Activated T-cell treated with anti-CD3 and anti-CD28 coated beads, Interleukin-2, amount 50 U/mL, for 4 hours (primary cell): ENCODE measurements around the gene SFXN2. TPM values are rescaled to one million over a fixed set of nuclear protein-coding genes. Genes with fewer than 3 reads are reported as not detected.
"Not testable (repeated sequence)": the region's sequence is repeated elsewhere in the genome, so short reads cannot be mapped to it uniquely, and the experiment has no call there.

ENCODE experiments used
- ATAC-seq, 2 donors: fragments of 200-7000 bp; cut with Tn5 transposase; one replicate each; pipeline ENCODE4 v1.10.0; 2021
- DNase-seq: peaks from one replicate; pipeline ENCODE4 v3.0.0-alpha.2; 2020
- H3K27me3 Mint-ChIP-seq: one replicate; pipeline ENCODE4 v1.8.0; 2021; ENCODE audit warnings: low read depth, mixed read lengths
- H3K36me3 Mint-ChIP-seq: one replicate; pipeline ENCODE4 v1.8.0; 2022; ENCODE audit warnings: mixed read lengths; ENCODE audit not compliant: insufficient read depth
- H3K4me1 Mint-ChIP-seq: one replicate; pipeline ENCODE4 v1.8.0; 2021; ENCODE audit warnings: low read depth, mixed read lengths
- H3K4me3 Mint-ChIP-seq: one replicate; pipeline ENCODE4 v1.8.0; 2021; ENCODE audit warnings: mild to moderate bottlenecking, moderate library complexity, mixed read lengths
- H3K9me3 Mint-ChIP-seq: one replicate; pipeline ENCODE4 v1.8.0; 2021; ENCODE audit warnings: mixed read lengths
- total RNA-seq, 3 donors: library from RNA; stranded (reverse); gene quantifications; one replicate each; pipeline ENCODE4 v1.2.1, GENCODE V29; 2021

The SFXN2 gene
- total RNA-seq, 3 donors from 2014 or later, result 29.0 to 33.7 (median 31.2) TPM

DNA sequence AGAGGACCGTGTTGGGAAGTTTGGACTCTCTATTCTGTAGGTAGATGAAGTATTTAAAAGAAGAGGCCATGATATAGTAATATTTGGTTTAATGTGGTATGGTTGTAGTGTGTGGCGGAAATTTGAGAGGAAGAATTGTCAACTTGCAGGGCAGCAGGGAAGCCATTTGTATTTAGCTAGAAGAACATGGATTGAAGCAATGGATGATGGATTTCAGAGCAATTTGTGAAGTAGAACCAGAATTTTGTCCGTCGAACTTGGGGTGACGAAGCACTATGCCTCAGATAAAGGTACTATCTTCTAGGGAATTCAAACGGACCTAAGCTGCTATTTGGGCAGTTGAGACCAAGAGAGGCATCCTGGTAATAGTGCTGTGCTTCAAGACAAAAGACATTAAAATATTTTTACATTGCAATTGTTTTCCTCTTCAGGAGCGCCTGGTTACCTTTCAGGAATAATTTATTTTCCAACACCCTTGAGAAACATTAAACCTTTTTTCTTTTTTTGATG is 28.7 kb downstream of the SFXN2 start:
- ATAC-seq, result peak in 1 of 2 donors; percentile 4
- Mint-ChIP-seq H3K27me3 (no peaks in the 10 kb centered on the region), H3K9me3 (peaks cover 4% of the 10 kb centered on the region), H3K4me1 (peaks cover 39% of the 10 kb centered on the region), H3K4me3 (peak overlapping the region; percentile 97), H3K36me3 (no peaks in the 10 kb centered on the region)
- no peak for DNase-seq

- peak within 1 kb of the TSS; percentile 97 for H3K4me3 Mint-ChIP-seq
- H3K9me3 Mint-ChIP-seq, result peaks cover 4% of the 10 kb centered on the region
- ATAC-seq (peak; percentile 98), DNase-seq (peak; percentile 93)
- peaks cover 5% of the 10 kb centered on the region for H3K36me3 Mint-ChIP-seq
- no peaks in the 10 kb centered on the region for H3K27me3 Mint-ChIP-seq
- H3K4me1 Mint-ChIP-seq, result peaks cover 46% of the 10 kb centered on the region
Measured at GRCh38 chr10:102743588-102744373, 29.3 kb downstream of the SFXN2 start, which contains the start of gene WBP1L. TSS of gene WBP1L (plus strand) at chr10:102743948. CDS start at chr10:102744054, 106 bp downstream.

- Mint-ChIP-seq H3K36me3 (peaks cover 5% of the 10 kb centered on the region), H3K4me1 (peaks cover 47% of the 10 kb centered on the region), H3K4me3 (peak overlapping the region; percentile 97), H3K27me3 (no peaks in the 10 kb centered on the region), H3K9me3 (peaks cover 4% of the 10 kb centered on the region)
- ATAC-seq (peak; percentile 19 to 21), DNase-seq (no peak)
Measured at GRCh38 chr10:102744374-102745051, 30.1 kb downstream of the SFXN2 start.

- Mint-ChIP-seq H3K27me3 (no peaks in the 10 kb centered on the region), H3K9me3 (peaks cover 4% of the 10 kb centered on the region), H3K4me1 (peaks cover 47% of the 10 kb centered on the region), H3K36me3 (peaks cover 5% of the 10 kb centered on the region), H3K4me3 (peak overlapping the region; percentile 97)
- ATAC-seq (no peak), DNase-seq (no peak)
Measured at GRCh38 chr10:102745157-102745556, 30.7 kb downstream of the SFXN2 start.

DNA sequence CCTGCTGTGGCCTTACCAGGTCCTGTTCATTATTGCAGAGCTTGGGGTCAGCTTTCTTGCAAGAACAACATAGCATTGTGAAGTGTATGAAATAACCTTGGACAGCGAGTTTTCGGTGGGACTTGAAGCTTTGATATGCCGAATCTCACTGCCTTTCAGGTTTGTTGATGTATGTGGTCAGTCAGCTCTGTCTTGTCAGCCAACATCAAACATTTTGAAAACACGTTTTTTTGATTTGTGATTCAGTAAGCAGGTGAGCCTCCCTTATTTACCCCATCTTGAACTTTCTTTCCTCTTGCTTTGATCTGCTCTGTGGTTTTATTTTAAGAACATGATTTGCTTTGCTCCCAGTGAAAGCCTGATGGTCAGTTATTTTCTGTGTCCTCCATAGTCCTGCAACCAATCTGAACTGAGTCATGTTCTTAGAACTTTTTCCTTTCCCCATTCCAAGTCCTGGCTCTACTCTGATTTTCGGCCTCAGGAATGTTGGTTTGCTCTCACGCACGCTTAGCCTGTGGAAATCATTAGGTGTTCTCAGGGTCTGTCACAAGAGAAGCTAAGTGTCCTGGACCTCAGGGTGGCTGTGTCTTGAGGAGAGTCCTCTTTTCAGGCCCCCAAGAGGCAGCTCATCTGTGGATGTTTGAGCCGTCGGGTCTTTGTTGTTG is 38.0 kb downstream of the SFXN2 start:
- no peak for ATAC-seq
- Mint-ChIP-seq H3K4me3 (no peak overlapping the region), H3K27me3 (no peaks in the 10 kb centered on the region), H3K9me3 (no peaks in the 10 kb centered on the region), H3K36me3 (peaks cover 13% of the 10 kb centered on the region), H3K4me1 (peaks cover 43% of the 10 kb centered on the region)
- no peak for DNase-seq

- peaks cover 13% of the 10 kb centered on the region for H3K36me3 Mint-ChIP-seq
- peaks cover 44% of the 10 kb centered on the region for H3K4me1 Mint-ChIP-seq
- H3K4me3 Mint-ChIP-seq, result no peak overlapping the region
- H3K9me3 Mint-ChIP-seq, result no peaks in the 10 kb centered on the region
- no peak for DNase-seq
- H3K27me3 Mint-ChIP-seq, result no peaks in the 10 kb centered on the region
- ATAC-seq, result peak; percentile 66 to 72
Measured at GRCh38 chr10:102752934-102753664, 38.7 kb downstream of the SFXN2 start.

DNA sequence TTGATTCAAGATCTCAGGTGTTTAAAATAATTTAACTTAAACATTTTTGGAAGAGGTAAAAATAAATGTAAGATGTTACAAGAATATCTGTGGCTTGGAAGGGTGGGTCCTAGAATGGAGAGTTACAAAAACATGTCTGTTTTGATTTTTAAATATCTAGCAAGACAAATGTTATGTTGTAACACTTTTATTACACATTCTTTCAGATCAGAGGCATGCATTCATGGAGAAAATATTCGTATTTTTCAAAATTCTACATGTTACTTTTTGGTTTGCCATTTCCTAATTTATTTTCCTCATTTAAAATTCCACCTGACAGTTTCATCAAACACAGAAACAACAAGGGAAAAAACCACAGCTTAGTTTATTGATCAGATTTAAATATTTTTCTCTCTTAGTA is 39.3 kb downstream of the SFXN2 start:
- Mint-ChIP-seq H3K4me1 (peaks cover 44% of the 10 kb centered on the region), H3K36me3 (peaks cover 13% of the 10 kb centered on the region), H3K4me3 (no peak overlapping the region), H3K27me3 (no peaks in the 10 kb centered on the region), H3K9me3 (no peaks in the 10 kb centered on the region)
- ATAC-seq, result no peak
- DNase-seq, result no peak

DNA sequence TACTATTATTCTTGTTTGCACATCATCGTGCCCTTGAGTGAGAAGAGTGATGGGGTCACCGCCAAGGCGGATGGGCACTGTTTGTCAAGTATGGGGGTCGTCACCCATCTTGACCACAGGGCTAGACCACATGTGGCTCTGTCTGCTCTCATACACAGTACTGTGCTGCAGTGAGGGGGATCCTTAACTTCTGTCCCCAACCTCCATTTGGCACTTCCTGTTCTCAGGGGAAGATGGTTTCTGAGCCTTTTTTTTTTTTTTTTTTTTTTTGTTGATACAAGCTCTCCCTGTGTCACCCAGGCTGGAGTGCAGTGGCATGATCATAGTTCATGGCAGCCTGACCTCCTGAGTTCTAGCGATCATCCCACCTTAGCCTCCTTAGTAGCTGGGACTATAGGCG is 42.9 kb downstream of the SFXN2 start:
- Mint-ChIP-seq H3K36me3 (peaks cover 22% of the 10 kb centered on the region), H3K27me3 (no peaks in the 10 kb centered on the region), H3K9me3 (no peaks in the 10 kb centered on the region), H3K4me1 (peaks cover 35% of the 10 kb centered on the region), H3K4me3 (no peak overlapping the region)
- DNase-seq (no peak), ATAC-seq (no peak)

DNA sequence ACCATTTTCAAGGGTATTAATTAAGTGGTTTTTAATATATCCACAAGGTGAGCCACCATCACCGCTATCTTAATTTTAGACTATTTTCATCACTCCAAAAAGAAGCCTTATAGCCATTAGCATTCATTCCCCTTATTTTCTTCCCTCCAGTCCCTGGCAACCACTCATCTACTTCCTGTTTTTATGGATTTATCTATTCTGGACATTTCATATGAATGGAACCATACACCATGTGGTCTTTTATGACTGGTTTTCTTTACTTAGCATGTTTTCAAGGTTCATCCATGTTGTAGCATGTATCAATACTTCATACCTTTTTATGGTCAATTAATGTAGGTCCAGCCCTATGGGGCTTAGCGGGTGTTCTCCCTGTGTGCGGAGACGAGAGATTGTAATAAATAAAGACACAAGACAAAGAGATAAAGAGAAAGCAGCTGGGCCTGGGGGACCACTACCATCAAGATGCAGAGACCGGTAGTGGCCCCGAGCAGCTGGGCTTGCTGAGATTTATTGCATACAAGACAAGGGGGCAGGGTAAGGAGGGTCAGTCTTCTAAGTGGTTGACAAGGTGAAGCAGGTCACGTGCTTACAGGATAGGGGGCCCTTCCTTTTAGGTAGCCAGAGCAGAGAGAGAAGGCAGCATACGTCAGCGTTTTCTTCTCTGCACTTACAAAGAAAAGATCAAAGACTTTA is 44.0 kb downstream of the SFXN2 start:
- ATAC-seq (no peak), DNase-seq (no peak)
- Mint-ChIP-seq H3K4me1 (peaks cover 24% of the 10 kb centered on the region), H3K36me3 (peaks cover 22% of the 10 kb centered on the region), H3K9me3 (no peaks in the 10 kb centered on the region), H3K27me3 (no peaks in the 10 kb centered on the region), H3K4me3 (no peak overlapping the region)

DNA sequence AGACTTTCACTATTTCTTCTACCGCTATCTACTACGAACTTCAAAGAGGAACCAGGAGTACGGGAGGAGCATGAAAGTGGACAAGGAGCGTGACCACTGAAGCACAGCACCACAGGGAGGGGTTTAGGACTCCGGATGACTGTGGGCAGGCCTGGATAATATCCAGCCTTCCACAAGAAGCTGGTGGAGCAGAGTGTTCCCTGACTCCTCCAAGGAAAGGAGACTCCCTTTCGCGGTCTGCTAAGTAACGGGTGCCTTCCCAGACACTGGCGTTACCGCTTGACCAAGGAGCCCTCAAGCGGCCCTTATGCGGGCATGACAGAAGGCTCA is 44.5 kb downstream of the SFXN2 start:
- not testable (repeated sequence) for H3K27me3 Mint-ChIP-seq, H3K9me3 Mint-ChIP-seq, ATAC-seq, DNase-seq, H3K4me3 Mint-ChIP-seq
- H3K36me3 Mint-ChIP-seq, result peaks cover 22% of the 10 kb centered on the region
- H3K4me1 Mint-ChIP-seq, result peaks cover 20% of the 10 kb centered on the region

DNA sequence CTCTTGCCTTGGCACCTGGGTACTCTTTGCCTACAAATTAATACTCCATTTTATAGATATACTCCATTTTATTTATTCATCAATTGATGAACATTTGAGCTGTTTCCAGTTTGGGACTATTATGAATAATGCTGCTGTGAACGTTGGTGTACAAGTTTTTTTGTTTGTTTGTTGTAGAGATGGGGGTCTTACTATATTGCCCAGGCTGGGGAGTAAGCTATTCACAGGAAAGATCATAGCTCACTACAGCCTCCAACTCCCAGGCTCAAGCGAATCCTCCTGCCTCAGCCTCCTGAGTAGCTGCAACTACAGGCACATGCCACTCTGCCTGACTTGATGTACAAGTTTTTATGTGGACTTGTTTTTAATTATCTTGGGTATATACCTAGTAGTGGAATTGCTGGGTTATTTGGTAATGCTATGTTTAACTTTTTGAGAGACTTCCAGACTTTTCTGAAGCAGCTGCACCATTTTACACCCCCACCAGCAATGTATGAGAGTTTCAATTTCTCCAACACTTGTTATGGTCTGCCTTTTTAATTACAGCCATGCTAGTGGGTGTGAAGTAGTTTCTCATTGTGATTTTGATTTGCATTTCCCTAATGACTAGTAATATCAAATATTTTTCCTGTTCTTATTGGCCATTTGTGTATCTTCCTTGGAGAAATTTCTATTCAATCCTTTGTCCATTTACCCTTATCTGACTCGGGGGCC is 45.2 kb downstream of the SFXN2 start:
- no peak overlapping the region for H3K4me3 Mint-ChIP-seq
- H3K27me3 Mint-ChIP-seq, result no peaks in the 10 kb centered on the region
- H3K4me1 Mint-ChIP-seq, result peaks cover 20% of the 10 kb centered on the region
- DNase-seq (no peak), ATAC-seq (no peak)
- H3K36me3 Mint-ChIP-seq, result peaks cover 24% of the 10 kb centered on the region
- H3K9me3 Mint-ChIP-seq, result no peaks in the 10 kb centered on the region

GRCh38 chr10:102761981-102762380 is 47.5 kb downstream of the SFXN2 start:
- ATAC-seq (no peak), DNase-seq (no peak)
- Mint-ChIP-seq H3K4me1 (peaks cover 19% of the 10 kb centered on the region), H3K4me3 (no peak overlapping the region), H3K27me3 (no peaks in the 10 kb centered on the region), H3K9me3 (no peaks in the 10 kb centered on the region), H3K36me3 (peaks cover 33% of the 10 kb centered on the region)

GRCh38 chr10:102762401-102763015 is 48.1 kb downstream of the SFXN2 start:
- H3K9me3 Mint-ChIP-seq, result no peaks in the 10 kb centered on the region
- no peaks in the 10 kb centered on the region for H3K27me3 Mint-ChIP-seq
- DNase-seq, result no peak
- peaks cover 35% of the 10 kb centered on the region for H3K36me3 Mint-ChIP-seq
- H3K4me3 Mint-ChIP-seq, result no peak overlapping the region
- no peak for ATAC-seq
- H3K4me1 Mint-ChIP-seq, result peaks cover 22% of the 10 kb centered on the region
